Measurements from ENCODE around the gene PRTFDC1. TPM values are rescaled to one million over a fixed set of nuclear protein-coding genes. Genes with fewer than 3 reads are reported as not detected.
"Not testable (repeated sequence)": the region's sequence is repeated elsewhere in the genome, so short reads cannot be mapped to it uniquely, and the experiment has no call there.

Gene PRTFDC1
- total RNA-seq, 4 donors from 2014 or later: 0.15 to 2.2 (median 1.8) TPM

DNA sequence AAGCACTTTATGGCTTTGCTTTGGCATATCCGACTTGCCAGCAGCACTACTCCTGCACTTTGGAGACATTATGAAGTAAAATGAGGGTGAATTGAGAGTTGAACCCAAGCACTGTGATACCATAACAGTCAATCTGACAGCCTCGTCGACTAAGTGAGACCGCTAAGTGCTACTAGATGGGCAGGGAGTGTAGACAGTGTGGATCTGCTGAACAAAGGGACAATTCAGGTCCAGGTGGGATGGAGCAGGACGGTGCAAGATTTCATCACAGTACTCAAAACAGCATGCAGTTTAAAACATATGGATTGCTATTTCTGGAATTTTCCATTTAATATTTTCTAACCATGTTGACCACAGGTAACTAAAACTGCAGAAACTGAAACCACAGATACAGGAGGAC lies 20.8 kb upstream of the PRTFDC1 start:
- TF ChIP-seq, protein P1, sequence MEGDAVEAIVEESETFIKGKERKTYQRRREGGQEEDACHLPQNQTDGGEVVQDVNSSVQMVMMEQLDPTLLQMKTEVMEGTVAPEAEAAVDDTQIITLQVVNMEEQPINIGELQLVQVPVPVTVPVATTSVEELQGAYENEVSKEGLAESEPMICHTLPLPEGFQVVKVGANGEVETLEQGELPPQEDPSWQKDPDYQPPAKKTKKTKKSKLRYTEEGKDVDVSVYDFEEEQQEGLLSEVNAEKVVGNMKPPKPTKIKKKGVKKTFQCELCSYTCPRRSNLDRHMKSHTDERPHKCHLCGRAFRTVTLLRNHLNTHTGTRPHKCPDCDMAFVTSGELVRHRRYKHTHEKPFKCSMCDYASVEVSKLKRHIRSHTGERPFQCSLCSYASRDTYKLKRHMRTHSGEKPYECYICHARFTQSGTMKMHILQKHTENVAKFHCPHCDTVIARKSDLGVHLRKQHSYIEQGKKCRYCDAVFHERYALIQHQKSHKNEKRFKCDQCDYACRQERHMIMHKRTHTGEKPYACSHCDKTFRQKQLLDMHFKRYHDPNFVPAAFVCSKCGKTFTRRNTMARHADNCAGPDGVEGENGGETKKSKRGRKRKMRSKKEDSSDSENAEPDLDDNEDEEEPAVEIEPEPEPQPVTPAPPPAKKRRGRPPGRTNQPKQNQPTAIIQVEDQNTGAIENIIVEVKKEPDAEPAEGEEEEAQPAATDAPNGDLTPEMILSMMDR (IDR thresholded peaks at IDR 0.05): no peak
- no peak for TF ChIP-seq POLR2A (IDR thresholded peaks at IDR 0.05)
- intact Hi-C loops (cut with DNase I): no loop called here
- WGBS, 2 donors: 80 to 89% methylated on average over 5 of the region's 5 CpGs

GRCh38 chr10:24971374-24971773 lies 19.0 kb upstream of the PRTFDC1 start:
- TF ChIP-seq, protein P1 (IDR thresholded peaks at IDR 0.05): no peak
- TF ChIP-seq POLR2A (IDR thresholded peaks at IDR 0.05): no peak
- Histone ChIP-seq H3K4me3 (no peak overlapping the region), H3K36me3 (no peaks in the 10 kb centered on the region), H3K27me3 (no peaks in the 10 kb centered on the region), H3K27ac (no peak overlapping the region), H3K9me3 (no peaks in the 10 kb centered on the region), H3K4me1 (no peaks in the 10 kb centered on the region)
- intact Hi-C loops (cut with DNase I): no loop called here
- no peak for DNase-seq

More for the DNA sequence above, 20.8 kb upstream of the PRTFDC1 start:
- no peak overlapping the region for H3K4me3 ChIP-seq
- H3K36me3 ChIP-seq: no peaks in the 10 kb centered on the region
- no peaks in the 10 kb centered on the region for H3K4me1 ChIP-seq
- H3K27ac ChIP-seq: no peak overlapping the region
- H3K9me3 ChIP-seq: no peaks in the 10 kb centered on the region
- no peaks in the 10 kb centered on the region for H3K27me3 ChIP-seq
- no peak for DNase-seq

- intact Hi-C loops (cut with DNase I): no loop called here
- Histone ChIP-seq H3K36me3 (no peaks in the 10 kb centered on the region), H3K4me1 (no peaks in the 10 kb centered on the region), H3K27ac (no peak overlapping the region), H3K9me3 (no peaks in the 10 kb centered on the region), H3K4me3 (no peak overlapping the region), H3K27me3 (no peaks in the 10 kb centered on the region)
- DNase-seq: no peak
- TF ChIP-seq, protein P1 (IDR thresholded peaks at IDR 0.05): no peak
- no peak for TF ChIP-seq POLR2A (IDR thresholded peaks at IDR 0.05)
- 65 to 67% methylated on average over 2 of the region's 2 CpGs for WGBS, 2 donors
Measured at GRCh38 chr10:24969841-24970281, 17.5 kb upstream of the PRTFDC1 start.

GRCh38 chr10:24968951-24969350 lies 16.5 kb upstream of the PRTFDC1 start:
- H3K9me3 ChIP-seq; H3K4me1 ChIP-seq; H3K36me3 ChIP-seq; DNase-seq; H3K4me3 ChIP-seq; H3K27me3 ChIP-seq; intact Hi-C loops (cut with DNase I); H3K27ac ChIP-seq: not testable (repeated sequence)
- WGBS, 2 donors: 89 to 91% methylated on average over 10 to 11 of the region's 11 CpGs

DNA sequence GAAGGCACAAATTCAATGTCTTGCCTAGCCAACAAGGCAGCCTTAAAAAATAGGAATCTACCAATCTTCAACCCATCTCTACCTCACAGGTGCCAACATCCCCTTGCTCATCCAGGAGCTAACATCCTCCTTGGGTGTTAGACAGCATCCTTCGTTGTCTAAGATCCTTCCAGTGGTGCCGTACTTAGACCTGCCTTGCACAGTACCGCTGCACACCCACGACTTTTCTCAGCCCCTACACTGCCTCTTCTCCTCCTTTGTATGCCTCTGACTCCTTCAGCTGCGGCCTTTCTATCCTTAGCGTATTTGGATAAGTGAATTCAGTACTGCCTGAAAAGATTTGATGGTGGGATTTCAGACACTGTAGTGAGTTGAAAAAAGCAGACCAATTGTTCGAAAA lies 15.9 kb upstream of the PRTFDC1 start:
- no peak overlapping the region for H3K27ac ChIP-seq
- no peak for TF ChIP-seq POLR2A (IDR thresholded peaks at IDR 0.05)
- TF ChIP-seq, protein P1 (IDR thresholded peaks at IDR 0.05): no peak
- H3K9me3 ChIP-seq: no peaks in the 10 kb centered on the region
- no peak for DNase-seq
- 83 to 98% methylated on average over 7 of the region's 7 CpGs for WGBS, 2 donors
- H3K36me3 ChIP-seq: no peaks in the 10 kb centered on the region
- no peaks in the 10 kb centered on the region for H3K27me3 ChIP-seq
- H3K4me3 ChIP-seq: no peak overlapping the region
- intact Hi-C loops (cut with DNase I): no loop called here
- peaks cover 0 to 7% (median 2%) of the 10 kb centered on the region in 3 donors for H3K4me1 ChIP-seq

GRCh38 chr10:24966962-24967481 lies 14.6 kb upstream of the PRTFDC1 start:
- Histone ChIP-seq H3K4me1 (peaks cover 0 to 16% (median 2%) of the 10 kb centered on the region in 3 donors), H3K27ac (no peak overlapping the region), H3K4me3 (no peak overlapping the region), H3K9me3 (no peaks in the 10 kb centered on the region), H3K36me3 (no peaks in the 10 kb centered on the region), H3K27me3 (no peaks in the 10 kb centered on the region)
- TF ChIP-seq, protein P1 (IDR thresholded peaks at IDR 0.05): no peak
- DNase-seq: no peak
- intact Hi-C loops (cut with DNase I): no loop called here
- WGBS, 2 donors: 83 to 95% methylated on average over 4 to 5 of the region's 5 CpGs

Data from esophagus squamous epithelium (tissue), 5 donors.